ENCODE data around the gene LSMEM2. TPM values are rescaled to one million over a fixed set of nuclear protein-coding genes. Genes with fewer than 3 reads are reported as not detected.

Gene LSMEM2
- total and polyA plus RNA-seq, 2 of the 8 experiments (the other 6 are each of a cell fraction or from before 2014, with no cell fraction given), result 0.58 to 0.68 TPM

DNA sequence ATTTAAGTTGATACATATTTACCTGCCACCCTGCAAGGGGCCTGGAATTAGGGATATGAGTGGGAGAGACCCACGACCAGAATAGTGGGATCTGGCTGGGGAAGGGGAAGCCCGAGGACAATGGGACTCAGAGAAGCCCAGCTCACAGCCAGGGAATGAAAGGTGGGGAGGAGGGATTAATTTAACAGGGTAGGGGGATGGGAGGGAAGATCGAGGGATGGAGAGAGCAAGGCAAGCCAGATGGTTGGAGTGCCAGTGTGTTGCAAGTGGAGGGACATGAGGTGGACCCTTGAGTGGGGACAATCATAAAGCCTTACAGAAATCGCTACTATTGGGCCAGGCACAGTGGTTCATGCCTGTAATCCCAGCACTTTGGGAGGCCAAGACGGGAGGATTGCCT lies 47.3 kb upstream of the LSMEM2 start (continued):
- no peak for TF ChIP-seq ZNF274 (IDR thresholded peaks at IDR 0.05; ENCODE audit: borderline replicate concordance, extremely low read depth, low read length)
